GM18520 (cell line): ENCODE results near the gene KIF5C.

ENCODE experiments used
- ATAC-seq: cut with Tn5 transposase; IDR thresholded peaks from one replicate; pipeline ENCODE4 v1.9.1; 2021; ENCODE audit not compliant: unreplicated experiment

Gene KIF5C

DNA sequence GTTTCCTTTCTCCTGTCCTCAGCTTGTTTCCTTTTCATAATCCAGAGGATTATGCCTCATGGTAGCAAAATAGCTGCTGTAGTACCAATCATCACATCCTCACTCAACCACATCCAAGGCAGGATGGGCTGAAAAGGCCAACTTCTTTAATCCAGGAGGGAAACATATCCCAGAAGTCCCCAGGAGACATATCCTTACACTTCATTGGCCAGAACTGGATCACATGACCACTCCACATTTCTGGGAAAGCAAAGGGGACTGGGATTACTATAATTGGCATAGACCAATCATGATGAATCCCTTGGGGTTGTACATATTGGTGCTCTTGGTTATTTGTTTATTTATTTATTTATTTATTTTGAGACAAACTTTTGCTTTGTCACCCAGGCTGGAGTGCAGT, 109.4 kb downstream of the KIF5C start:
- ATAC-seq: no peak

DNA sequence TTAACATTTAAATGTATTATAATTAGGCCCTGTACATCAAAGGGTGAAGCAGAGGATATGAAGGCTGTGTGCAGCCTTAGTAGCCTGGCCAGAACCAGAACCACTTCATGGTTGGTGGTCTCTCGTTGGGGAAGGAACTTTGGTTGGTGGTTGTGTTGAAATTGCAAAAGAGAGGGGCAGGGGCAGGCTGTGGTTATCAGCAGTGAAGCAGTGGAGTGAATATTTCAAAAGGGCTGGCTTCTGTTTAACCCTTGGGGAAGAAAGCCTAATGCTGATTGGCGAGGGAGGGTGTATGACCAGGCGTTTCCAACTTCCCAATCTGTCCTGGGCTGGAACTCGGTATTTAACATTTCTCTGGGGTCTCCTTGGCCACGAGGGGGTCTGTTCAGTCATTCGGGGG, 112.3 kb downstream of the KIF5C start:
- ATAC-seq: no peak

DNA sequence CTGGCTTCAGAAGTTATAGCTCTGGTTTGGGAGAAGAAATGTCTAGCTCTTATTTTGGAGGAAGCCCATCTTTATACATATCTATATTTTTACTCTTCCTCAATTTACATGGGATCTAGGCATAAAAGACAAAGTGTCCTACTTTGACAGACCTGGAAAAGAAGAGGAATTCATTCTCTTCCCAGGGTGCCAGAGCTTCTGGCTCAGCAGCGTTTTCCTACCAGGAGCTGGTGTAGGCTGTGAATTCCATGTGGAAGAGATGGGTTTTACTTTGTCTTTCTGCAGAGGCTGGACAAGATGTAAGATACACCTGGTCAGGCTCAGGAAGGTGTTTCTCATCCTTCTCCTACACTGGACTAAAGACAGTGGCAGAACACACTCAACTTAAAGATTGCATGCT, 113.3 kb downstream of the KIF5C start:
- no peak for ATAC-seq

- ATAC-seq: peak; percentile 78
Observed at GRCh38 chr2:148989882-148990493, 115.0 kb downstream of the KIF5C start.

DNA sequence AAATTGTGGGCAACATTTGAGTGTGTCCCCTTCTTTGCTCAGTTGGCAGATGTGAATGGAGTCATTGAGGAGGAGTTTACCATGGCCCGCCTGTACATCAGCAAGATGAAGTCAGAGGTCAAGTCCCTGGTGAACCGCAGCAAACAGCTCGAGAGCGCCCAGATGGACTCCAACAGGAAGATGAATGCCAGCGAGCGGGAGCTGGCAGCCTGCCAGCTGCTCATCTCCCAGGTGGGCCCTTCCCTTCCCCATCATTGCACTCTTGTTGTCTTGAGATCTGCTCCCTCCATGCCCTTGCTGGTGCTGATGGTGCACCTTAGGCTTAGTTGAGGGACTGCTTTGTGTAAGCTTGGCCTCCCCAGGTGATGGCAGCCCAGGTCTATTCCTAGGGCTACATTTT, 115.9 kb downstream of the KIF5C start:
- no peak for ATAC-seq

- no peak for ATAC-seq
Observed at GRCh38 chr2:148992448-148992847, 117.4 kb downstream of the KIF5C start.

DNA sequence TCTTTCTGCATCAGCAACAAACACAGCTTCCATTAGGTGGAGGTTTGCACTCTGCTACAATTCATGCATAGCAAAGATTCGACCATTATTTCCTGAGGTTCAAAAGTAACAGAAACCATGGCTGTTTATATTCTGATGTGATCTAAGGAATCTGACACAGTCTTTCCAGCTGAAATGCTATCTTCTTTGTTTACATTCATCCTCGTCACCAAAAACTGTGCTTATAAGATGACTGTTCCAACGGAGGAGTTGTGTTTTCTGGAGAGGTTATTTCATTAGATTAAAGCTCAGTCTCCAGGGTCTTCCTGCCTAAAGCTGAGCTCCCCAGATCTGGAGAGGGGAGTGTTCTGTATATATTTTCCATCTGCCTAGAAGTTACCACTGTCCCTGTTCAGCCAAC, 118.3 kb downstream of the KIF5C start:
- ATAC-seq: no peak

- ATAC-seq: no peak
Observed at GRCh38 chr2:148994341-148994740, 119.3 kb downstream of the KIF5C start.

DNA sequence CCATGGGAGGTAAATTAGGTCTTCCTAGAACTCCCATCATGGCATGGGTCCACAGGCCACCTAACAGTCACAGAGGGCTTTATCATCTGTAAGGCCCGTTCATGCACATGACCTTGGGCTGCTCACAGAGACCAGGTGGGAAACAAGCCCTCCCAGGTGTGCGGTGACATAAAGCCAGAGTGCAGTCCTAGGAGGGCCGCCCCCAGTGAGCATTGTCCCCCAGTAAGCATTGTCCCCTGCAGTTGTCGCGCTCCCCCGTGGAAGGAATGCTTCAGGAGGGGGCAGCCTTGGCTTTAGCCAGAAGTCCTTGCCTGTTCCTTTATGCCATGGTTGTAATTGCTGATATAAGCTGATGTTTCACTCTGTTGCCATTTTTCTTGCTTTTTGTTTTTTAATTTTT, 121.8 kb downstream of the KIF5C start:
- ATAC-seq: no peak

DNA sequence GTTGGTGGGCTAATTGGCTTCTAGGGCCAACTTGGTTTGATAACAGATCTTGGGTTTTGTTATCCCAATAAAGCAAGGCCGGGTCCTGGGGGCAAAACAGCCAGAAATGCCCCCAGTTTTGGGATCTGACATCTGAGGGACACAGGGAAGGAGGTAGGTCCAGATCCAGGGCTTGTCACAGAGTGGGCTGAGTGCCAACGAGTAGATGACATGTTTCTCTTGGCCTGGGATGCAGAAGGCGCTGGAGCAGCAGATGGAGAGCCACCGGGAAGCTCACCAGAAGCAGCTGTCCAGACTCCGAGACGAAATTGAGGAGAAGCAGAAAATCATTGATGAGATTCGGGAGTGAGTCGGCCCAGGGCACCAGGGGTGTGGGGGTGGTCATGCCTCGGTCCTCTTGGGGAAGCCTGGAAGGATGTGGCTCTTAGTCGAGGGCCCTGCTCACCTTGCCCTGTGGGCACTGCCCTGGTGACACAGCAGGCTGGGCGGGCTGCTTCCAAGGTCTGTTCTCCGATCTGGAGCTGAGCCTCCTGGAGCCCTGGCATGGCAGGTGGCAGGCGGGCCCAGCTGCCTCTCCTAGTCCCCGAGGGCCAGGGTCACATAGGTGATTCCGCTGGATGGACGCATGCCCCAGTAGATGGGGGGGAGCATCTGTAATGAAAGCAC, 123.3 kb downstream of the KIF5C start:
- ATAC-seq: no peak

DNA sequence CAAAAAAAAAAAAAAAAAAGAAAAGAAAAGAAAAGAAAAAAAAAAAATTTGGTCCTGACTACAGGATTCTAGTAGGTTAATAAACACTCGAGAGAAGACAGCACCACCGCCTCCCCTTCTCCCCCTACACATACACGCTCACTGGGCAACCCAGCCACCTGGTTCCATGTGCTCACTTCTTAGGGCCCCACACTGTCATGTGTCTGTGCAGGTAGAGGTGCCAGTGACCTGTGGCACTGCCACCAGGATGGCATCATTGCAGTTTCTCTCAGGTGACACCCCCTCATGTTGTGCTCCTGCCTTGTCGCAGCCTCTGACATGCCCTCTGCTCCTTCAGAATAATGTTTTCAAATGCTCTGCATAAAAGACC, 123.8 kb downstream of the KIF5C start:
- no peak for ATAC-seq

GRCh38 chr2:148999451-148999921, 124.5 kb downstream of the KIF5C start:
- ATAC-seq: no peak

DNA sequence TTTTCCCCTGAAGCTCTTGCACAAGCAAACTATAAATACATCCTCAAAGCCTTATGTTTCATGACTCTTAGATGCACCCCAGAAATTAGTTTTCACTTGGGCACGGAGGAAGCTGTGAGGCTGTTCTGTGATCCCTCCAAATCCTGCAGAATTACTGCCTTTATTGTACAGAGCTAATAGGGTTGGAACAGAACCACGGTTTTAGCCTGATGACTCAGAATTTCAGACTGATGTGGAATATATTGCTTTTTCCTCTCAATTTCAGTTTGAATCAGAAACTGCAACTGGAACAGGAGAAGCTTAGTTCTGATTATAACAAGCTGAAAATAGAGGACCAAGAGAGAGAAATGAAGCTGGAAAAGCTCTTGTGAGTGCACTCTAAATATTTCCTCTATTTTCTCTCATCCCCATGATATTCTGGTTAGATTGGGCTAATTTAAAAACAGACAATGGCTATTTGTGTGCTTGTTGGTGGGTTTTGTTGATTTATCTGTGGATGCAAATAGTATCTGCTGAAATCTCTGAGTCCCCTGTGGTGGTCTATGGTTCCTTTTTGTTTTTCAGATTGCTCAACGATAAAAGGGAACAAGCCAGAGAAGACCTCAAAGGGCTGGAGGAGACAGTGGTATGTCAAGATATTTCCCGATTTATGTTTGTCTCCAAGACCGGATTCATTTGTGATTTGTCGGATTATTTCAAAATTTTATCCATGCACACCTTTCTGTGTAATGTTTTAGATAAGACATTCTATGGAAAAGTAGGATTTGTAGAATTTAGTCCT, 125.3 kb downstream of the KIF5C start:
- ATAC-seq: no peak

- no peak for ATAC-seq
Observed at GRCh38 chr2:149001496-149001895, 126.5 kb downstream of the KIF5C start.

DNA sequence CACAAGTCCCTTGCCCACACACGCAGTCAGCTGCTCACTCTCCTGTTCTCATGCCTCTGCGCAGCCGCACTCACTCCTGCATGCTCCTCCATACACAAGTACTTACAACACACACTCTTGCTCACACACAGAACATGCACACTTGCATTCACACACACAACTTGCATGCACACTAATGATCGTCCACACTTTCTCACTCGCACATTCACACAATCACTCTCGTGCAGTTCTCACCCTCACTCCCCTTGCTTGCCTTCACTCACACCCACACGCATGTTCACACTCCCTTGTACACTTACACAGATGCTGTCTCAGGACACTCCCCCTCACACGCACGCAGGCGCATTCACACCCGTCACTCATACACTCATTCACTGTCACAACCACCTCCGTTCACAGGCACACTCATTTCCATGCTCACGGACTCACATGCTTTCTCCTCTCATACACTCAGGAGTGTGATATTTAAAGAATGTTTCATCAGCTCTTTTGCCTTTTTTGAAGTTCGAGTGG, 127.4 kb downstream of the KIF5C start:
- no peak for ATAC-seq

- ATAC-seq: no peak
Observed at GRCh38 chr2:149002891-149003740, 128.1 kb downstream of the KIF5C start.

DNA sequence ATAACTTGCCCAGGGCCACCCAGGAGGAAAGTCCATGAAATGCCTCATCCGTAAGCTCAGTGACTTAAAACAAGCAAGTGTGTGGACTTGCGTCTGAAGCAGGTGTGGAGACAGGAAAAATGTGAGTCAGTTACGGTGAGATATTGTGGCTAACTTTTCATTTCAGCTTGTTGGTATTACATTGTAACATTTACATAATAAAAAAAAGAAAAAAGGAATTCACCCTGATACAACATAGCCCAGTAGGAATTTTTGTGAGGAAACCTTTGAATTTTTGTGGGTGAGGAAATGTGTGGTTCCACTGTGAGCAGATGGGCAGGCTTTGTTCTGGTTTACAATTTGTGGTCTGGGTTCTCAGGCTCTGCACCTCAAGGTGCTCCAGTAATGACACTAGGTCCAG, 129.8 kb downstream of the KIF5C start:
- no peak for ATAC-seq

GRCh38 chr2:149005471-149006077, 130.5 kb downstream of the KIF5C start:
- no peak for ATAC-seq

- ATAC-seq: no peak
Observed at GRCh38 chr2:149006883-149007543, 132.0 kb downstream of the KIF5C start.

GRCh38 chr2:149008381-149008780, 133.4 kb downstream of the KIF5C start:
- no peak for ATAC-seq
